ENCODE results near the gene DLGAP1.

The DLGAP1 gene

DNA sequence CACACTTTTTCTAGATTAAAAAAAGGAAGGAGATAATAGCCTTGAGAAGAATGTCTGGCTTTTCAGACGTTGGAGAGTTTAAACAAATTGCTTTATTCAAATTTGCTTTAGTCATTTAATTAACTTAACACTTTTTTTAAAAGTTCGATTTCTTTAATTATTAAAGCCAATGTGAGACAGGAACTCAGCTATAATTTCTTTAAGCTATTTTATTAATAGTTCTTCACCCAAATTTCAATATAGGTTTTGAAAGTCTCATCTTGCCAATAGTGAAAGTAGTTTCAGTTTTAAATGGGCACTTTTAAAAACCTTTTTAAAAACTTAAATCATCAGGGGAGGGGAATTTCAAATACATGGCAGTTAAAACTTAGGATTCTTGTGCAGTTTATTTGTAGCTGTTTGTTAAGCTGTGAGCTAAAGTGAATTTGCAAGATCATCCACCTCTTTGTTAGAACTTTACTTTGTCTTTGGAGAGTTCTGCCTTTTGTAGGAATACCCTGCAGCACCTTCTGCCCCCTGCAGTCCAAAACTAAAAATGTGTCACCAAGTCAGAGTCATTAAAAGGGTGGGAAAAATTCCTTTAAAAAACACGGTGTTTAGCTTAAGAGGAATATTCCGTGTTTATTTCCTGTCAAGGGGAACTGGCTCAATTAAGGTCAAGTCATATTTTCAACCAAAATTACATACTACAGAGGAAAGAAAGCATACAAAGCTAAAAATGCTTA, 1000.6 kb downstream of the DLGAP1 start:
- no peak for DNase-seq

DNA sequence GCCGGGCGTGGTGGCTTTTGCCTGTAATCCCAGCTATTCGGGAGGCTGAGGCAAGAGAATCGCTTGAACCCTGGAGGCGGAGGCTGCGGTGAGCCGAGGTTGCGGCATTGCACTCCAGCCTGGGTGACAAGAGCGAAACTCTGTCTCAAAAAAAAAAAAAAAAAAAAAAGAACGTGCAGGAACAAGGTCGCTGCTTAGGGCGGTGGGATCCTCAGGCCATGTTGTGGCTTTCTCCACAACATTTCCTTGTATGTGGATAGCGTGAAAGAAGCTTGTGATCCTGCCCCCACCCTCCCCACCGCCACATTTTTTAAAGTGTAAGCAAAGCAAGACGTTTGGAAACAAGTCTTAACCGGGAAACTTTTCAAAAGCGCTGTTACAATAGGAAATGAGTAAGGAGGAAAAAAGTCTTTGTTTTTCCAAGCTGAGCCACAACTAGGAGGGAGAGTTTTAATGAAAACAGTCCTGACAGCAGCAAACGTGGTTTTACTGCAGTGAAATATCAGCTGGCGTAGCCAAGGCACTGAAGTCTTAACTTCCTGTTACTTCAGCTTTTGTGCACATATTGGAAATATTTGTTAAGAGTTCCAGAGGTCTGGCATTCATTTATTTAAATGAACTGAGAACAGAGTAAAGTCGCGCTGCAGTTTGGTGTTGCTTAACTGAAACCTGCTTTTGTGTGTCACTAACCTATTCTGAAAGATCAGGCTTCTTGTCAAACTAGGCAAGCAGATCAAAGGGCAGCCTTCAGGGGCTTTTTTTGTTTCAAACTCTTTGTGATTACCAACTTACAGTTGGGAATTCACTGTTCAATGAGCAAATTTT, 1001.4 kb downstream of the DLGAP1 start:
- no peak for DNase-seq

DNA sequence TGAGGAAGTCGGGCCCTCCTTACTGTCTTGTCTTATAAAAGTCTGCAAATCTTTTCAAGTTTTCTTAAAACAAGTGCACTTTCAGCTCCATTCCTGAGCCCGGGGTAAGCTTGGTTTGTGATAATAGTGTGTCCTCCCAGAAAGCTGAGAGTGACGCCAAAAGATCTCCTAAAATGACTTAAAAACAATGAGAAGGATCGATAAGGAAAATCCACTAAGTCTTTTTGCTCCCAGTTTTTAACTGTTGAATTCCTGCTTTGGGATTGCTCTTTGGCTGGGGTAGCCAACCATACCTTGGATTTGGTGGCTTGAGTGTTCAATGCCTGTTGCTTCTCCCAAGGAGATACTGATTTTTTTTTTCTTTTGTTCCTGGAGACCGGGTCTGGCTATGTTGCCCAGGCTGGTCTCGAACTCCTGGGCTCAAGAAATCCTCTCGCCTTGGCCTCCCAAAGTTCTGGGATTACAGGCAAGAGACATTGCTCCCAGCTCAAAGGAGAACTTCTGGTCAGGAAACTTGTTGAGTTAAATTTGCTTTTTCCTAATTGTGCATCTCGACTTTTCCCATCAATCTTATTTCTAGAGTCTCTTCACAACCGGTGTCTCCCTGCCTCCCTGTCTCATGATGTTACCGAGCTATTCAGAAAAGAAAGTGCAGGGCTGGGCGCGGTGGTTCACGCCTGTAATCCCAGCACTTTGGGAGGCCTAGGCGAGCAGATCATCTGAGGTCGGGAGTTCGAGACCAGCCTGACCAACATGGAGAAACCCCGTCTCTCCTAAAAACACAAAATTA, 1002.2 kb downstream of the DLGAP1 start:
- DNase-seq = no peak

DNA sequence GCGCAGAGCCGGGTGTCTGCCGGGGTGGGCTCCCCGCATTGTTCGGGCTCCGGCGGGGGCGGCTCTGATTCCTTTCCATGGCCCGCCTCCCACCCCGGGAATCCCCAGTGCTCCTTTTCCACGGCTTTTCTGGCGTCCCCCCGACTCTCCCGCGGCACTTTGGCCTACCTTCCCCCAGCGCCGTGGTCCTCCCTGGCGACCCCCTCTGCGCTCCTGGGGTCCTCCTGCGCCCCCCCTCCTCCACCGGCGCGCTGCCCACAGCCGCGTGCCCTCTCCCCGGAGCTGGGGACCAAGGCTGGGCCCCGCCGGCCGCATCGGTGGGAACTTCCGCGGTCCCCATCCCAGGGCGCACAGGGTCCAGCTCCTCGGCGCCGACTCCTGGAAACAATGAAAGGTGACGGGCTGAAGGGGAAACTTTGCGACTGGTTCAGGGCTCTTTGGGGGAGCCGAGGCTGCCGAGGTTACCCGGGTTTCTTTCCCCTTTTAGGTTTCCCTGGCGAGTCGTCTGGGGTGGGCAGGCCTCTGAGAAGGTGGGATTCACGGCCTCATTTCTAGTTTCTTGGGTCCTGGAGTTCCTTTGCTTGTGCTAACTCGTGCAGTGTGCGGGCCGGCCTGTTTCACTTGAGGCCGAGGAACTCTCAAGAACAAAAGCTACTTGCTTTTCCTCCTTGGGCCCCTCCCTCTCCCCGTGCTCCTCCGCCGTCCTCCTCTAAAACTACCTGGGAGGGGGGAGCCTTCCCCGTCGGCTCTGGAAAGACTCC, 1002.9 kb downstream of the DLGAP1 start:
- DNase-seq = peak; percentile 29

DNA sequence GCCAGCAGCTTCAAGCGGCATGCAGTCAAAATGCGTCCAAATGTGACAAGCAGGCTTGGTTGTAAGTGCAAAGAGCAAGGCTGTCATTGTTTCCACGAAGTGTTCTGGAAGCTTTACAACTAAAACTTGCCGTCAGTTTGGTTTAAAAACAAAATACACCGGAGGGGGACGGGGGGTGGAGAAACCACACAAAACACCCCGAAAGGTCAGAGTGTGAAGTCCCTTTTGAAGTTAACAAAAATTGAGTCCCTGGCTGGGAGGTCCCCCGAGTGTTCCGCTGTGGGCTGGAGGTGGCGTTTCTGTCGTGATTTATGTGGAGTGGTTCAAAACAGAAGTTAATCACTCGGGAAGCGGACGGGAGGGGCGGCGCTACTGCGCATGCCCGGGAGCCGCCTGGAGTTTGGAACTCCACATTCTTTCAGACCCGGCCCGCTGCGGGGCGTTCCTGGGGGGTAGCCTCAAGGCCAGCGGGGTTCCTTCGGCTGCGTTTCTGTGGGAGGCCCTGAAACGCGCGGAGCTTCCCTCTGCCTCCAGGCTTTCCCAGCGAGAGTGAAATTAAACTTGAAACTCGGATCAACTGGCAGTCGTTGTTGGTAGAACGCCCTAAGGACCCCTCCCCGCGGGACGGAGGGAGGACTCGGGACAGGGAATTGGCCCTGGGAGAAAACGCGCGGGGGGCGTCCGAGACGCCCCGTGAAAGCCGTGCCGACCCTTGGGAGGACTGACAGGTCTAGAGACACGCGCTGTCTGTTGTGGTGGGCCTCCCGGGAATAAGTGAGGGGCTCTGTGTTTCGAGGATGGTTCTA, 1003.7 kb downstream of the DLGAP1 start:
- DNase-seq = peak; percentile 78

DNA sequence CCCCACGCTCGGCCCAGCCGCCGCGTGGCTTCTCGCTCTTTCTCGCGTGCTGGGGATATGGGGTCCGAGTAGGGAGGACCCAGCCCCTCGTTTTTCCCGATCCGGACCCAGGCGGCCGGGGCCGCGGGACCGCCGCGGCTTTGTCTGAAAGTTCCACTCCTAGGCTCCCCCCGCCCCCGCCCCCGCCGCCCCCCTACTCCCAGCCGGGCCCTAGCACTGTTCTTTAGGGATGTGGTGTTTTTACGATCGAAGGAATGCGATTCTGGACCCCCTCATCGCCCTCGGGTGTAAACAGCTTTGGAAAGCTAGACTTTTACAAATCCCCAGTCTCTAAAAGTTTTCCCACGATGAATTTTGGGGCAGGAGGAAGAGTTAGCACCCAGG, 1004.3 kb downstream of the DLGAP1 start:
- DNase-seq = no peak

DNA sequence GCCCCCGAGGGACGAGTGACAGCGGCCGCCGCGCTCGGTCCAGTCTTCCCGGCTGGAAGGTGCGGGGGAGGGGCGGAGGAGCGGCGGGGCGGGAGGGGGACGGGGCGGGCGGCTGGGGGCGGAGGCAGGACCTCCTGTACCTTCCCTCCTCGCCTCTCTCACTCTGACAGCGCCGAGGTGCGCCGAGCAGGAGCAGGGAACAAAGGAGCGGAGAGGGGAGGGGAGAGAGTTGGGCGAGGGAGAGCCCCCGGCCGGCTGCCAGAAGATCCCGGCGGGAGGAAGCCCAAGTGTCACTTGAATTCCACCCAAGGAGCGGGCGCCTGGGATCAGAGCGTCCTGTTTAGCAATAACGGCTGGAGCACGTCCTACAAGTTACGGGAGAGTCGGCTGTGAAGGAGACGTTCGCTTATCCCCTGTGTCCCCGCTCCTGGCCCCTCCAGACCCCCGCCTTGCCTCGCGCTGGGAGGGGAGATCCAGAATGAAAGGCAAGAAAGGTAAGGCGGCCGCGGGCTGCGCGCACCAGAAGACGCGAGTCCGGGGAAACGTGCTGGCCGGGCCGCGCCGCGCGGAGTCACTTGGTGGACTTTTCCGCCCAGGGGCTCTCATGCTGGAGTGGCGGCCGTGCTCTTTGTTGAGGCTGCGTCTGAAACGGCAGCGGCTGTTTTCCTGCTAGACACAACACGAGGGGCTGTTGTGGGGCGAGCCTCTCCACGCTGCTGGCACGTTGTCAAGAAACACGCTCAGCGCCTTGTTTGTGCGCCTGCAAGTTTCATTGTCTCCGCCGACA, 1004.9 kb downstream of the DLGAP1 start, which contains the start of gene TGIF1:
Gene TGIF1 (plus strand): TSS at position 161 of the 787 bp plus-strand sequence. CDS start 318 bp downstream, at position 479.
- DNase-seq = peak; percentile 68

DNA sequence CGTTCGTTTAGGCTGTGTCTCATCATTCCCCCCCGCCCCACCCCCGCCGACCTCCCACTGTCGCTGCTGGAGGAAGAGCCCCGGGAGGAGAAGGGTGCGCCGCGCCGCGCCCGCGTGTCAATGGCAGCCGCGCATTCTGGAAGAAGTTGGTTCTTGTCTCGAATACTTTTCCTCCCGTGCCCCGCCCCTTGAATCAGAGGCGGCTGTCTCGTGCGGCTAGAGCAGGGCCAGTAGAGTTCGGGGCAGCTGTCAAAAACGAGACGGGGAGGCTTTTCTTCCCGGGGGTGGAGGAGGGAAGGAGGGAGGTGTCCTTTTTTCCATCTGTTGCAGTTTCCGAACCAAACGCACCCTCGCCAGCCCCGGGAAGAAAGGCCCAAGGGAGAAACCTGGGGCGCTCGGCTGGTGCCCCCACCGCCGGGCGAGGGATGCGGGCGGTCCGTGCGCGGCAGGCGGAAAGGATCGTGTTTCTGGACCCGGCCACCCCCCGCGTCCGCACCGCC, 1005.5 kb downstream of the DLGAP1 start:
- DNase-seq = peak; percentile 71

DNA sequence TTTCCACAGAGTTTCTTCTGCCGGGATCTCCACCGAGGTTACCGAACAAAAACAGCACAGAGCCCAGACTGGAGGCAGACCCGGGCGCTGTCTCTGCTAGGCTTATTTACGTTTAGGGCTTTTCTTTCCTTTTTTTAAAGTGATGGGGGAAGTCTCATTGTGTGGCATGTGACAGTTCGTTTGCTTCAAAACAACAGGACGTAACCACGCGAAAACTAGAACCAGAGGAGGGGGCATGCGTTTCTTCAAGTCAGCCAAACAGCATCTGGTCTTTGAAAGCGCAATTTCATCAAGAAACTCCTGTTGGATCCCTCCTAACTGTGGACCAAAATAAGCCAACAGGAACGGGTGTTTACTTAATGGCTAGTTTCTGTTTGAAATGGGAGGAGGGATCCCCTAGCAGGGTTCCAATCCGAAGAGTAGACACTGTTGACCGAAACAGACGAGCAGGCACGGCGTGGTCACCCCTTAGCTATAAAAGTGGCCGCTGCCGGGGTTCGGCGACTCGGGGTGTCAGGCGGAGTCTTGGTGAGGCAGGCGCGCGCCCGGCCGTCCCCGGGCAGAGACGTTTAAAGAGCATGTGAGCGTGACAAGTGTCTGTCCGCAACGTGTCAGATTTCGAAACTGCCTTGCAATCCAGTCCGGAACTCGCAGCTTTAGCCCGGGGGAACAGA, 1006.1 kb downstream of the DLGAP1 start:
- peak; percentile 54 for DNase-seq

DNA sequence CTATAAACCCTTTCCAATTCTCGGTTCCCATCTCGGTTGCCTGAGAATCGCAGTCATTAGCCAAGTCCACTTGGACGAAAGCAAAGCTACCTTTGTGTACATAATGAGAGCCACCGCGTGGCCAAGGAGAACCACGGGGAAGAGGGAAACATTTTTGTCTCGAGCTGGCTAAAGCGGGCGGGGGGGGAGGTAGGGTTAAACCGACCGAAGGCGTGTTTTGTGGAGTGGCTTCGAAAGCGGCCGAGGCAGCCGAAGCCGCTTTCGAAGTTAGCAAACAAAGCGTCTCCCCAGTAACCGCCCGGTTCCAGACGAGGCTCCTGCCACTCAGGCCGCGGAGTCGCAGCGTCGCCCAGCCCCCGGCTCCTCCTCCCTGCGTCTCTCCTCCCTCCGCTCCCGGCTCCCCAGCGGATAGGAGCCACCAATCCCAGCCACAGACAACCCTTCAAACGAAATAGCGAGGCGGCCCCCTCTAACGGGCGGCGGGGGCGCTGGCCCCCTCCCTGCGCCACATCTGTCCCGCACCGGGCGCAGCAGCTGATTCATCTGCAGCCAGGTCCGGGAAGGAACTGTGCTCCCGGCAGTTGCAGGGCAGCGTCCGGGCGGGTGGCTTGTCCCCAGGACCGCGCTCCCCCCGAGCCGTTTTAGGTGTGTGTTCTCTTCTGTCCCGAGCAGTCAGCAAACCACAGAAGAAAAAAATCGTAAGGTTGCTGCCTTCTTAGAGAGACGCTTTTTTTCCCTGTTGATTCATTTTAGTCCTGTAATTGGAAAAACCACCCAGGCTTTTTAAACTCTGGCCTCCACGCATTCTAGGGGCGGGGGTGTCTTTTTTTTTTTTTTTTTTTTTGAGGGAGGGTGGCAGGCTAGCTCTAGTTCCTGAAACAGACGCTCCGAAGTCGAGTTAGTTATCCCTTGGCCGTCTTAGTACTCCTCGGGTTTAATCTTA, 1006.9 kb downstream of the DLGAP1 start:
- DNase-seq = peak; percentile 77

DNA sequence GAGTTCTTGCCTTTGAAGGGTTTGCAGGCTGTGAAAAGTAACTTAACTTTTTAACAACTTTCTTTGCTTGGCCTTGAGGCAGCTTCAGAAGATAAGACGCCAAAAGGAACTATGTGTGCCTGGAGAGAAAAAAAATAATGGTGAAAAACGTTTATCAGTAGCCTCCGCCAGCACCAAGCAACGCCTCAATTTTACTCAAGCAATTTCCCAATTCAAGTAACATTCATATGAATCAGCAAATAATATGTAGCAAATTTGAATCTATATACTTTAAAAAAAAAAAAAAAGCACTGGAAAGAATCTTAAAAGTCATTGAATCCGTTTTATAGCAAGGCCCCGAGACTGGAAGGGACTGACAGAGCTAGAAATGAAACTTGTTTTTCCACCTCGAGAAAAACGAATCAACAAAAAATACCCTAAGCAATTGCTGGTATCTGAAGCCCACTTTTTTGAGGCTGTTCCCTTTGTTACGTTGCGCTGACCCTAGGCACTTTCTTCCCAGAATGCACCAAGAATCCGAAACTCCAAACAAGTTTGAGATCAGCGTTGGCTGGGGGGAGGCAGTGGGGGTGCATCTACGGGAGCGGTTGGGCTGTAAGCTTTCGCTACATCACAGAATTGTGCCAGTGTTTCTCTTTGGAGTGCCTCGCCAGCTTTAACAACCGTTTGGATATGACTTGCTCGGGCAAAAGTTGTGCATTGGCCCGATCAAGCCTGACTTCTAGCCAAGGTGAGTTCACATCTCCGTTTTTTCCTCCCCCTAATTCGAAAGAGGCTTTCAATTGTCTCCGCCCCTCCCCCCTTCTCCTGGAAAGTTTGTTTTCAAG, 1007.8 kb downstream of the DLGAP1 start:
- DNase-seq = no peak

All from T-helper 9 cell (primary cell).